Activated T-cell treated with anti-CD3 and anti-CD28 coated beads, Interleukin-2, amount 50 U/mL, for 1 hour (primary cell): ENCODE data around the gene SMURF1.
"Not testable (repeated sequence)": the region's sequence is repeated elsewhere in the genome, so short reads cannot be mapped to it uniquely, and the experiment has no call there.

ENCODE experiments used
- DNase-seq: peaks from one replicate; pipeline ENCODE4 v3.0.0-alpha.2; 2020

The SMURF1 gene

GRCh38 chr7:99143853-99144672, at the start of gene SMURF1:
TSS of gene SMURF1 (minus strand) at chr7:99144108. CDS start at chr7:99143780, 328 bp downstream.
- peak; percentile 81 for DNase-seq

- DNase-seq: no peak
These were observed 48.1 kb upstream of the SMURF1 start for GRCh38 chr7:99191869-99192596.

GRCh38 chr7:99190359-99191009, 46.6 kb upstream of the SMURF1 start:
- no peak for DNase-seq

DNA sequence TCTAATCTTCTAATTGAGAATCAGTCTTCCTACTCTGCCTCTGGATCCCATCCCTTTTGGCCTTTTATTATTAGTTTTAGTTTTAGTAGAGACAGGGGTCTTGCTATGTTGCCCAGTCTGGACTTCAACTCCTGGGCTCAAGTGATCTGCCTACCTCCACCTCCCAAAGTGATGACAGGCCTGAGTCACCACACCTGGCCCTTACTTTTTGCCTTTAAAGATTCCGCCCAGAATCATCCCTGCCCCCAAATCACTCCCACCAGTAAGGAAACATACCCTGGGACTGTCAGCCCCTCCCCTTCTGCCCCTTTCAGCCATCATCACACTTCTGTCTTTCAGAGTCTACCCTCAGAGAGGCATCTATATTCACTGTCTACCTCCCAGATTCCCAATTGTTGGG, 45.3 kb upstream of the SMURF1 start:
- no peak for DNase-seq

- DNase-seq: no peak
These were observed 44.3 kb upstream of the SMURF1 start for GRCh38 chr7:99188221-99188620.

- DNase-seq: no peak
These were observed 40.8 kb upstream of the SMURF1 start for GRCh38 chr7:99184532-99185218.

DNA sequence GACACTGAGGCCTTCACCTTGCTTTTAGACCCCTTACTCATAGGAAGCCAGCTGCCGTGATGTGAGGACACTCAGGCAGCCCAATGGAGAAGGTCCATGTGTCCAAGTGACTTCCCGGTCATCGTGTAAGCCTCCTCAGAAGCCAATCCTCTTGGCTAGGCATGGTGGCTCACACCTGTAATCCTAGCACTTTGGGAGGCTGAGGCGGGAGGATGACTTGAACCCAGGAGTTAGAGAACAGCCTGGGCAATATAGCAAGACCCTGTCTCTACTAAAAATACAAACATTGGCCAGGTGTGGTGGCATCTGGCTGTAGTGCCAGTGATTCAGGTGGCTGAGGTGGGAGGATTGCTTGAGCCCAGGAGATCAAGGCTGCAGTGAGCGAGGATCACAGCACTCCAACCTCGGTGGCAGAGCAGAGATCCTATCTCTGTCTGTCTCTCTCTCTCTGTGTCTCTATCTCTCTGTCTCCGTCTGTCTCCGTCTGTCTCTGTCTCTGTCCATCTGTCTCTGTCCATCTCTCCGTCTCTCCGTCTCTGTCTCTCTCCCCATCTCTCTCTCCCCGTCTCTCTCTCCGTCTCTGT, 36.3 kb upstream of the SMURF1 start:
- no peak for DNase-seq

DNA sequence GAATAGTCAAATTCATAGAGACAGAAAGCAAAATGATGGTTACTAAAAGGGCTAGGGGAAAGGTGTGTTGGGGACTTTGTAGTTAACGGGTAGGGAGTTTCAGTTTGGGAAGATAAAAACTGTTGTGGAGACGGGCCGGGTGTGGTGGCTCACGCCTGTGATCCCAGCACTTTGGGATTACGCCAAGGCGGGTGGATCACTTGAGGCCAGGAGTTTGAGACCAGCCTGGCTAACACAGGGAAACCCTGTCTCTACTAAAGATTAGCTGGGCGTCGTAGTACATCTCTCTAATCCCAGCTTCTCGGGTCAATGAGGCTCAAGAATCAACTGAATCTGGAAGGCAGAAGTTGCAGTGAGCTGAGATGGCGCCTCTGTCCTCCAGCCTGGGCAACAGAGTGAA, 33.3 kb upstream of the SMURF1 start:
- DNase-seq: no peak

GRCh38 chr7:99173787-99174186, 29.9 kb upstream of the SMURF1 start:
- DNase-seq: no peak

GRCh38 chr7:99171731-99172130, 27.8 kb upstream of the SMURF1 start:
- DNase-seq: no peak

DNA sequence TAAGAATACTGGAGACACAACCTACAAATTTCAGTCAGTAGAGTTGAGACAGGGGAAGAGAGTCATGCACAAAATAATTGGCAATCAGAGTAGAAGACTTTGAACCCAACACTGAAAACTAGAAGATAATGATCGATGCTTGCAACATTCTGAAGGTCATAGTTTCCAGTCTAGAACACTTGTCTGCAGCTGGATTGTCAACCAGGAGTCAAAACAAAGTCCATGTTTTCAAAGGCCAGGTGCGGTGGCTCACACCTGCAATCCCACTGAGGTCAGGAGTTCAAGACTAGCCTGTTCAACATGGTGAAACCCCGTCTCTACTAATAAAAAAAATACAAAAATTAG, 26.8 kb upstream of the SMURF1 start:
- DNase-seq: no peak

DNA sequence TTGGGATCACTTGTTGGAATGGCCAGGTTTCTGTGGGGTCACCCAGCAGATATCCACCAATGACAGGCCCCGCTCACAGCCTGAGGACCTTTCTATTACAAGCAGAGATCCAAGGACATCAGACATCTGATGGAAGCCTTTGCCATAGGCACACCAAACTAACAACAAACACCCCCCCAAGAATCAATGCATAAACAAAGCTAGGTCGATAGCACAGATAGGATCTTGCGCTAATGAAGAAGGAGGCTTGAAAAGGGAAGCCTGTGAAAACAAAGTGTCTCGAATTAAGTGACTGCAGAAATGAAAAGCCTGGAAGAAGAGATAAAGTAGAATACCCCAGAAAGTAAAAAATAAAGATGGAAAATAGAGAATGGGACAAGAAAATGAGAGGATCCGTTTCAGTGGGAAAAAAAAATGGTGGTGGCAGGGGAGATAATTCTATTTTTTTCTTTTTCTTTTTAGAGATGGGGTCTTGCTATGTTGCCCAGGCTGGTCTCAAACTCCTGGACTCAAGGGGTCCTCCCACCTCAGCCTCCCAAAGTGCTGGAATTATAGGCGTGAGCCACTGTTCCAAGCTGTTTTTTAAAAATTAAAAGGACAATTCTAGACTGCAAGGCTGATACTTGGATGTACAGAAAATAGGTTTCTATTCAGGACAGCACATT, 26.3 kb upstream of the SMURF1 start:
- no peak for DNase-seq

DNA sequence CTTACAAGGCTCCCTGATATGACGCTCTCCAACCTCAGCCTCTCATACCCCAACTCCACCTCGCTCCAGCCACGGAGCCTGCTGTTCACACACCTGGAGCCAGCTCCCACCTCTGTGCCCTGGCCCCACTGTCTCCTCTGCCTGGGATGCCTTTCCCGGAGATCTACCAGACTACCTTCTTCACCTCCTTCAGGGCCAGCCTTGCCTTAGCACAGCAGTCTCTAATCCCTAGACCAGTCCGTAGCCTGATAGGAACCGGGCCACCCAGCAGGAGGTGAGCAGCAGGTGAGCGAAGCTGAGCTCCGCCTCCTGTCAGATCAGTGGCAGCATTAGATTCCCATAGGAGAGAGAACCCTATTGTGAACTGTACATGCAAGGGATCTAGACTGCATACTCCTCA, 23.2 kb upstream of the SMURF1 start:
- DNase-seq: no peak

DNA sequence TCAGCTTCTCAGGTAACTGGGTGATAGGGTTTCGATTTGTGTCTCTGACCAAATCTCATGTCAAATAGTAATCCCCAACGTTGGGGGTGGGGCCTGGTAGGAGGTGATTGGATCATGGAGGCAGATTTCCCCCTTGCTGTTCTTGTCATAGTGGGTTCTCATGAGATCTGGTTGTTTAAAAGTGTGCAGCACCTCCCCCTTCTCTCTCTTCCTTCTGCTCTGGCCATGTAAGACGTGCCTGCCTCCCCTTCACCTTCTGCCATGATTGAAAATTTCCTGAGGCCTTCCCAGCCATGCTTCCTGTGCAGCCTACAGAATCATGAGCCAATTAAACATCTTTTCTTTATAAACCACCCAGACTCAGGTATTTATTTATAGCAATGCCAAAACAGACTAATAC, 21.9 kb upstream of the SMURF1 start:
- DNase-seq: no peak

DNA sequence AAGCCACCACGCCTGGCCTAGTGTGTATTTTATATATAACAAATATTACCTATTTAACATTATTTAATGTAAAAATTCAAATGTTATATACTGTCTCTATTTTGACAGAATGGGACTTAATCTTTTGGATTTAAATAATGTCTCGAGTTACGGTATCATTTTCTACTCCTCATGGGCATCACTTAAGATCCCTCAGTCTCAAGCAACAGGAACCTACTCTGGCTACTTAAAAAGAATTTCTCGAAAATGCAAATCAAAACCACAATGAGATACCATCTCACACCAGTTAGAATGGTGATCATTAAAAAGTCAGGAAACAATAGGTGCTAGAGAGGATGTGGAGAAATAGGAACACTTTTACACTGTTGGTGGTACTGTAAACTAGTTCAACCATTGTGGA, 19.8 kb upstream of the SMURF1 start:
- not testable (repeated sequence) for DNase-seq

DNA sequence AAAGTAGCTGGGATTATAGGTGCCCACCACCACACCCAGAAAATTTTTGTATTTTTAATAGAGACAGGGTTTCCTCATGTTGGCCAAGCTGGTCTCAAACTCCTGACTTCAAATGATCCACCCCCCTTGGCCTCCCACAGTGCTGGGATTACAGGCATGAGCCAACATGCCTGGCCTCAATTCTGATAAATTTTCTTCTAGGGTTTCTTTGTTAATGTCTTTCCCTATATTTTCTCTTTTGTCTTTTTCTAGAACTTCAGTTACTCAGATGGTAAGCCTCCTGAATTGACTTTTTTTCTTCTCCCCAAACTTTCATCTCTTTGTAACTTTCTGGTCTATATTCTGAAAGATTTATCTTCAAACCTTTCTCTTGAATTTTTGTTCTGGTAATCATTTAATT, 12.7 kb upstream of the SMURF1 start:
- DNase-seq: no peak

DNA sequence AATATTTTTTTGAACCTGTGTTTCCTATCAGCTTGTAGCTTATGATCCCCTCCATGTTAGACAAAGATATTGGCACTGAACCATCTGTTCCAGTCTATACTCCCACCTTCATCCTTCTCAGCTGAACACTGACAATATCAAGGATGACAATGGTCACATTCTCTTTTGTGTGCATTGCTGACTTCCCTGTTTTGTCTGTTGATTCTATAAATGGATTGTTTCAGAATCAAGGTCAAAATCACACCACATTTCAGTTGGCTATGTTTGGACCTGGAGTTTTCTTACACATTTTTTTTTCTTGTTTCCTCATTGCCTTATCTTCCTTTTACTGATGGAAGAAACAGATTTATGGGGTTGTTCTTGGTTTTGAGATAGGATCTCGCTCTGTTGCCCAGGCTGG, 11.3 kb upstream of the SMURF1 start:
- no peak for DNase-seq

DNA sequence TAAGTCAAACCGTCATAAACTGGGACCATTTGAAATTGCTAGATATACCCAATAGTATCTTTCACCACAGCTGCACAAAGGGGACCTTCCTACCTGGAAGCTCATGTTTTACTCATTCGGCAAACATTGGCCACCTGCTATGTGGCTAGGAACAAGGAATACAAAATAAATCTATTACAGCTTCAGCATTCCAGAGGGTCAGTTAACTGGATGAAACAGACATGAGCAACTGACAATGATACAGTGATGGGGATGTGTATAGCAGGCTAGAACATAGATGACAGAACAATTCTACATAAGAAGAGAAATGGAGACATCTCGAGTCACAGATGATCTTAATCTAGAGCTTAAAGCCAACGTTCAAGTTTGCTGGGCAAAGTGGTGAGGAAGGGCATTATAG, 3.1 kb upstream of the SMURF1 start:
- DNase-seq: no peak

DNA sequence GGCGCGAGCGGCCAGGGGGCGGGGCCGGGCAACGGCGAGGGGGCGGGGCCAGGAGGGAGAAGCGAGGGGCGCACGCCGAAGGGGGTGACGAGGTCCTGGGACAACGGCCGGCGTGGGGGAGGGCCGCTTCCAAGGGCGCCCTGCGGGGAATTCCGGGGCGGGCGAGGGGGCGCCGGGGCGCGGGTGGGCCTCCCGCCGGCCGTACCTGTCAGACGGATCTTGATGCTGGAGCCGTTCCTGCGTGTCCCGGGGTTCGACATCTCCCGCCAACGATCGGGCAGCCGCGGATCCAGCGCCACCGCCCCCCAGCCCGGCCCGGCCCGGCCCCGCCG, 421 bp downstream of the SMURF1 start:
- DNase-seq: no peak

- DNase-seq: peak; percentile 86
These were observed 984 bp downstream of the SMURF1 start for GRCh38 chr7:99142727-99143520.

DNA sequence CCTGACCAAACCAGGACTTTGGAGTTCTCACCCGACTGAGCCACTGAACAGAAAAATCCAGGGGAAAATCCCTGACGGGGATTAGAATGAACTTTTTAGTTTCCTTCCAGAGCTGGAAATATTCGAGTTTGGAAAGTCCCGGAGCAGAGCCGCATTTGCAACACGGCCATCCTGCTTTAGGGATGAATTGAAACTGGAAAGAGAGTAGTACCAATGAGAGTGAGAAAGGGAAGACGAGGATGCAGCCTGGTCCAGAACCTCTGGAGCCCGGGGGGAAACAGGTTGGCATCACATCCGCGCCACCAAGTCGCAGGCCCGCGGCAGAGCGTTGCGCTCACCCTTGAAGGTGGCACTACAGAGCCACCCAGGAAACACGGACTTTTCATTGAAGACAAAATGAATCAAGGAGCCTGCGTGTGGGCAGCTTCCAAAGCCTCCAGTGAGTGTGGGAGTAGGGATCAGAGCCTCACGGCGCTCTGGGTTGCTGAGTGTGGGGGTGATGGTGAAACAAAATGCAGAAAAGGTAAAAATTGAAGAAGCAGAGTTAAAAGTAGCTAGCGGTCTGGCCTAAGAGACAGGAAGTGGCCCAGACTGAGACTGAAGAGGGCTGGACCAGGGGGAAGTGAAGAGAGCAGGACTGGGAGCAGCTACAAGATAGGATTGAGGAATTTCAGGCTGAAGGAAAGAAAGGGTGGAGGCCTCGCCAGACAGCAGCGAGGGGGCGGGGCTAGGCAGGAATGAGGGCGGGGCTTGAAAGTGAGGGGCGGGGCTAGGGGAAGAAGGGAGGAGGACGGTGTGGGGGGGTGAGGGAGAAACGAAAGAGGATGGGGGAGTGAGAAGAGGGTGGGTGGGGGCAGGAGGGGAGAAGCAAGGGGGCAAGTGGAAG, 1.8 kb downstream of the SMURF1 start:
- peak; percentile 69 for DNase-seq
